ENCODE results near the gene TMPRSS3.

Gene TMPRSS3

DNA sequence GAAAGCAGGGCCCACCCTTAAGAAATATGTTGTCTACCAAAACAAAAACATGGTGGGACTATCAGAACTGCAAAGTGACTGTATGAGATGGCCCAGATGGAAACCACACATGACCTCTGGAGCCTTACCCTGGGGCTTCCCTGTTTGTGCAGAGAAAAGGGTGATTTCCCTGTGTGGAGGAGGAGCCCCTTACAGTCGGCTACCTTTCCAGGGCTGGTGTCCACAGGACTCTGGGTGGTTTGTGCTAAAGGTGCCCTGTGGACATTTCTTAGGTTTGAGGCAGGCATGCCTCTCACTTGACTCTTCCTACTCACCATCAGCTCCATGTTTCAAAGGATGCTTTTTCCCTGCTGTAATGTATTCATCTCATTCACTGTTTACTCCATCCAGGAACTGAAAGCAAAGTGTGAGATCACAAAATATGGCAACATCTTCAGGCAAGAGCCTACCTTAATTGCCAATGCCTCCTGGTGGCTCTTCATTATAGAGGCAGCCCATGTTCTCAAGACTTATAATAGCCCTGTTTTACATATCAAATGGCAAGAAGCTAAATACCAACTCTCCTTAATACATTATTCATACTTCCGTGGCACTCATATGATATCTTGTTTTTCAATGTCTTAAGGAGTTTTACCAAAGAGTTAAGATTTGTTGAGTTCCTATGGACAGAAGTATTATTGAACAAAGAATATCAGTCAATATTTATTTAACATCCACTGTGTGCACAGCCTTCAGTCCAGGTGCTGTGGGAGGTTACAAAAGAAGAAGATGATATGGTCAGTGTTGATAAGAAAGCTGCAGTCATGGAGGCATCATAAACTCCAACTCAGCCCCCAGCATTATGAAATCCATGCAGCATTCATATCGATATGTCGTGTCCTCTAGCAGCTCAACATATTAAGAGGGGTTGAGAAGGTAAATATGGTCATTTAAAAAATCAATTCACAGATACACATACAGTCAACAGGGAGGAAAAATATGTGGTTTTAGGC, 65.2 kb downstream of the TMPRSS3 start:
- DNase-seq: no peak

- no peak for DNase-seq
These were observed 71.0 kb downstream of the TMPRSS3 start for GRCh38 chr21:42324896-42325295.

Measured in right forelimb (tissue), 1 donor.